22Rv1 (cell line): ENCODE results near the gene TP53RK.
A peak's percentile ranks its signal among the peaks of the same experiment; 100 is the strongest.

ENCODE experiments used
- H3K27ac ChIP-seq: fragments of 450-650 bp; 2 replicates; pipeline ENCODE4 v1.5.1; 2017
- CTCF ChIP-seq: fragments of 450-650 bp; IDR thresholded peaks from 2 replicates; pipeline ENCODE4 v1.5.1; 2017; ENCODE audit warnings: mild to moderate bottlenecking
- ZFX ChIP-seq: fragments of 450-650 bp; IDR thresholded peaks from 2 replicates; pipeline ENCODE4 v1.6.1; 2017; ENCODE audit warnings: antibody characterized with exemption, borderline replicate concordance

TP53RK gene

GRCh38 chr20:46700481-46700880 is 11.2 kb upstream of the TP53RK start:
- H3K27ac ChIP-seq: no peak overlapping the region
- no peak for TF ChIP-seq ZFX
- no peak for TF ChIP-seq CTCF

DNA sequence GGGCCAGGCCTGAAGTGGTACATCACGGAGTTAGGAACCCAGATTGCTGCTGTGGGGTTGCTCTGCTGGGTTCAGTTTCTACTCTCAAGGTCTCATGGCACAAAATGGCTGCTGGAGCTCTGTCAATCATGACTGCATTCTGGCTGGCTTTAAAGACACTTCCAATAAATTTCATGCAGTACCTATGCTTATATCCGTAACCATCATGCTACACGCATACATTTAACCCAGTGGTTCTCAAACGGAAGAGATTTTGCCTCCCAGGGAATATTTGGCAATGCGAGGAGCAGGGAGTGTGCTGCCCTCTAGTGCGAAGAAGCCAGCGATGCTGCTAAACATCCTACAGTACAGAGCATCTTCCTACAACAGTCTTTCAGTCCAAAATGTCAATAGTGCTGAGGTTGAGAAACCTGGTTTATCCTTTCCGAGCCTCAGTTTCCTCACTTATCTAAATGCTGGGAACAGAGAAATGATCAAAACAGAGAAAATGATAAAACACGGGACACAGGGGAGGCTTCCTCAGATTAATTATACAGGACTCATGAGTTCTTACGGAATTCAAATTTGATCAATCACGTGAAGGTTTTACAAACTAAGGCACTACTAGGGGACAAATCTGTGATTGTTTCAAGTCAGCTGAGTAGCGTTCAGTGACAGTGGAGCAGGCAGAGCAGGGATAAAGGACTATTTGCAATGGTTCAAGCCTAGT is 10.6 kb upstream of the TP53RK start:
- TF ChIP-seq CTCF (peak; percentile 81), ZFX (no peak)
- no peak overlapping the region for H3K27ac ChIP-seq

DNA sequence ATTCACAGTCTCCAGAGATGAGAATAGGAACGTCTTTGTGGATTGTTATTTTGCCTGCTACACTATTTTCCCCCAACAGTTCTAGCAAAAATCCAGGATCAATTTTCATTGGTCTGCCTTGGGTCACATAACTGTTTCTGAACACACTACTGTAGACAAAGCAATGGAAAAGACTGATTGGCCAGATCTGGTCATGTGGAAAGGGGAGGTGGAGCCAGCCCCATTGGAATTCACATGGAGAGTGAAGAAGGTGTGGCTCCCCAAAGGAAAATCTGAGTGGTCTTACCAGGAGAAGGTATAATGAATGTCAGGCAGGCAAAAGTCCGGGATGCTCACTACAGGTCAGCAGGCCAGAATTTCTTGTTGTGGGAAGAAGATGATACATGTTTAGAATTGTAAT is 9.5 kb upstream of the TP53RK start:
- no peak for TF ChIP-seq CTCF
- TF ChIP-seq ZFX: no peak
- H3K27ac ChIP-seq: no peak overlapping the region

DNA sequence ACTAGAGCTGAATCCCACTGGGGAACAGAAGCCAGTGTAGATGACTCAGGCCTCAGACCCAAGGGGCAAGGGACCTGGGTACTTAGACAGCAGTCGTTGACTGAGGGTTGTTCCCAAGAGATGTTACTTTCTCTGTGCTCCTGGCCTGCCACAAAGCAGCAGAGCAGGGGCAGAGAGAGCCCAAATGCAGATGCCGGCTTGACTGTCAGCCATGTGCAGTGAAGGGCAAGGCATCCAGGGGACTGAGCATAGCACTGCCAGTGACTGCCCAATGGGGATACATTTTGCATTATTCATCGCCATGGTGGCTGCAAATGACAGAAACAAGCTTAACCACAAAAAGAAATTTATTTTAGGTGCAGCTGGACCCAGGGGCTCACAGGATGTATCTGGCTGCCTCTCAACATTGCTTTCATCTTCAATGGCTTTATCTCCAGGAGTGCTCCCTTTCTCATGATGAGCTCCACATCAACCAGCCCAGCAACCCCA is 7.6 kb upstream of the TP53RK start:
- H3K27ac ChIP-seq: no peak overlapping the region
- TF ChIP-seq ZFX (no peak), CTCF (no peak)

DNA sequence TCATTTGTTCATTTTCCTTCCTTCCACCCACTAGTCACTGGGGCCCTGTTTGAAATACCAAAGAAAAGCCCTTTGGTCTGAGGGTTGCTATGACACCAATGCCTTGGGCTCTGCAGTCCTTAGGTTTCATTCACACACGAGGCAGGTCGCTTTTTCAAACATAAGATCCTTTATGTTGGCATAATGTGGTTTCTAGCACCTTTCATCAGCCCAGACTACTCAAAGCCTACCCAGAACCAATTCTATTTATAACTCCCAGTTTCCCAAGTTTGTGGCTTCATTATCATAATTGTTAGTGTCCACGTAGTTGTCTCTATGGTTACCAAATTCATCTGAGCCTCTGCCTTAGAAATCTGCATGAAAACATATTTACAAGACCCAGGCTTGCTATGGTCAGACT is 6.6 kb upstream of the TP53RK start:
- H3K27ac ChIP-seq: no peak overlapping the region
- no peak for TF ChIP-seq ZFX

DNA sequence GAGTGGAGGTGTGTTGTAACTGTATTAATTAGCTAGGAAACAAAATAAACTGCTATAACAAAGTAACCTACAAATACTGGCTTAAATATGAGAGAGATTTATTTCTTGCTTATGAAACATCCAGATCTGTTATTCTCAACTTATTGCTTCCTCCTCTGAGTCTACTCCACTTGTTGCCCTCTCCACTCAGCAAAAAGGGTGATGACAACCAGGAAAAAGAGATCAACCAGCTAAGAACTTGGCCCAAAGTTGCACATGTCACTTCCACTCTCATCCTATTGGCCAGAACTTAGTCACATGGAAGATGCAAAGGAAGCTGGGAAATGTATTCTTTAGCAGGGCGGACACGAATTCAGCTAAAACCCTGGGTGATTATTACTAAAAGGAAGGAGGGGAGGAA is 5.2 kb upstream of the TP53RK start:
- H3K27ac ChIP-seq: no peak overlapping the region
- TF ChIP-seq ZFX: no peak
- TF ChIP-seq CTCF: no peak

DNA sequence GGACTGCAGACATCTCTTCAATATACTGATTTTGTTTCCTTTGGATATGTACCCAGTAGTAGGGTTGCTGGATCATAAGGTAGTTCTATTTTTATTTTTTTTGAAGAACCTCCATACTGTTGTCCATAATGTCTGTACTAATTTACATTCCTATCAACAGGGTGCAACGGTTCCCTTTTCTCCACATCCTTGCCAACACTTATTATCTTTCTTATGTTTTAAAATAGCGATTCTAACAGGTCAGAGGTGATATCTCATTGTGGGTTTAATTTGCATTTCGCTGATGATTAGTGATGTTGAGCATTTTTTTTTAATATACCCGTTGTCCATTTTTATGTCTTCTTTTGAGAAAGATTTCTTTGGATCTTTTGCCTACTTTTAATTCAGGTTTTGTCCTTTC is 2.0 kb upstream of the TP53RK start:
- H3K27ac ChIP-seq: no peak overlapping the region
- TF ChIP-seq ZFX (no peak), CTCF (no peak)
